AG04449 (cell line): ENCODE results near the gene CAMTA1.
A peak's percentile ranks its signal among the peaks of the same experiment; 100 is the strongest.

ENCODE experiments used
- CTCF ChIA-PET: fragments of 350-600 bp; formaldehyde crosslinking; extraction: SDS; loops from one replicate; lab custom pipeline; 2021; ENCODE audit warnings: antibody characterized with exemption; lab: Yijun Ruan, JAX
- POLR2A ChIA-PET: fragments of 400-600, 350-600 bp; formaldehyde crosslinking; extraction: SDS; loops from one replicate; lab custom pipeline; 2020; ENCODE audit warnings: antibody characterized with exemption, inconsistent platforms; lab: Yijun Ruan, JAX
- DNase-seq: peaks from one replicate; pipeline ENCODE4 v3.0.0-alpha.2; 2010; ENCODE audit warnings: low read depth, low spot score
- H3K4me3 ChIP-seq: 2 replicates; pipeline ENCODE4 v1.5.1; 2011; ENCODE audit warnings: low read depth, mild to moderate bottlenecking, control low read depth, low read length
- TF ChIP-seq, protein P1 (sequence below): IDR thresholded peaks from one replicate; pipeline ENCODE4 v1.5.1; 2011; ENCODE audit warnings: mild to moderate bottlenecking, moderate library complexity, low read length, control low read depth, inconsistent platforms; ENCODE audit not compliant: insufficient read depth; ENCODE audit errors: missing control alignments

CAMTA1 gene

DNA sequence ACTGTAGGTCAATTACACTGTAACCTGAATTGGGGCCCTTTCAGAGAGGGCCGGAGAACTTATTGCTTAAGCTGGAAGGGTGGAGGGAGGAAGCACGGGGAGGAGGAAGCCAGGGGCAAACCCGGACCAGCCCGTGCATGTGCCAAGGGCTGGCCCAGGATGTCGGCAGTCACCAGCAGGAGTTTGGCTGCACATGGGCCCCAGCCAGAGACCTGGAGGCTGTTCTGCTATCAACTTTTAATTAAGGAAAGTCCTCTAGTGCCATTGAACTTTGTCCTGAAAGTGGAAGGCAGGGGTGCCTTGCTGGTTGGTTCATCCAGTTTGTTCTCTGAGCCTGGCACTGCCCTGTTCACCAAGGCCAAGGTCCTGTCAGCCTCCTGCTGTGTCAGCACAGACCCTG, 785.1 kb downstream of the CAMTA1 start:
- TF ChIP-seq, protein P1, sequence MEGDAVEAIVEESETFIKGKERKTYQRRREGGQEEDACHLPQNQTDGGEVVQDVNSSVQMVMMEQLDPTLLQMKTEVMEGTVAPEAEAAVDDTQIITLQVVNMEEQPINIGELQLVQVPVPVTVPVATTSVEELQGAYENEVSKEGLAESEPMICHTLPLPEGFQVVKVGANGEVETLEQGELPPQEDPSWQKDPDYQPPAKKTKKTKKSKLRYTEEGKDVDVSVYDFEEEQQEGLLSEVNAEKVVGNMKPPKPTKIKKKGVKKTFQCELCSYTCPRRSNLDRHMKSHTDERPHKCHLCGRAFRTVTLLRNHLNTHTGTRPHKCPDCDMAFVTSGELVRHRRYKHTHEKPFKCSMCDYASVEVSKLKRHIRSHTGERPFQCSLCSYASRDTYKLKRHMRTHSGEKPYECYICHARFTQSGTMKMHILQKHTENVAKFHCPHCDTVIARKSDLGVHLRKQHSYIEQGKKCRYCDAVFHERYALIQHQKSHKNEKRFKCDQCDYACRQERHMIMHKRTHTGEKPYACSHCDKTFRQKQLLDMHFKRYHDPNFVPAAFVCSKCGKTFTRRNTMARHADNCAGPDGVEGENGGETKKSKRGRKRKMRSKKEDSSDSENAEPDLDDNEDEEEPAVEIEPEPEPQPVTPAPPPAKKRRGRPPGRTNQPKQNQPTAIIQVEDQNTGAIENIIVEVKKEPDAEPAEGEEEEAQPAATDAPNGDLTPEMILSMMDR = no peak

DNA sequence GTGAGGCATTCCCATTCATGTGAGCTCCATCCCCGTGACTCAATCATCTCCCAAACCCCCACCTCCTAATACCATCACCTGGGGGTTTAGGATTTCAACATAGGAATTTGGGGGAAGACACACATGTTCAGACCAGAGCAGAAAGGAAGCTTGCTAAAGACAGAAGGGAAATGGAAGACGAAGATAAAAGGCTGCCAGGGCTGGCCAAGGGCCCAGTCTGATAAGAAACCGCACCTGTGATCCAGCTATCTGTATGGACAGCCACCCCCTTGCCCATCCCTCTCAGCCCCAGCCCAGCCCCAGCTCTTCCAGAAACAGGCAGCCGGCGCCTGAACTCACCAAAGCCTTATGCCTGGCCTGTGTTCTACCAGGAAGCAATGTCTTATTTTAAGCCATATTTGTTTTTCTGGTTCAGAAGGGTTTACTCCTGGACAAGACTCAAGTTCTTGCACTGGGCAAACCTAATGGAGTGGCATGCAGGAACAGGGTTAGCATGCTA, 787.4 kb downstream of the CAMTA1 start:
- POLR2A ChIA-PET = no interaction called here

More for the DNA sequence above, 785.1 kb downstream of the CAMTA1 start:
- ChIA-PET CTCF (no interaction called here), POLR2A (no interaction called here)
- no peak for DNase-seq
- H3K4me3 ChIP-seq = no peak overlapping the region

DNA sequence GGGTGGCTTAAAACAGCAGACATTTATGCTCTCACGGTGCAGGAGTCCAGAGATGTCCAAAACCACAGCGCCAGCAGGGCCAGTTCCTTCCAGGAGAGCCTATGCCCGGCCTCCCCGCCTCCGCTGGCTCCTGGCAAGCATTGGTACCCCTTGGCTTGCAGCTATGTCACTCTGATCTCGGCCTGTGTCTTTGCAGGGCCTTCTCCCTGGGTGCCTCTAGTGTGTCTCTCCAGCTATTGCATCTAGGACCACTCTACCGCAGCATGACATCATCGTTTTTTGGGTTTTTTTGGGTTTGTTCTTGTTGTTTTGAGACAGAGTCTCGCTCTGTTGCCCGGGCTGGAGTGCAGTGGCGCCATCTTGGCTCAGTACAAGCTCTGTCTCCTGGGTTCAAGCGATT, 788.2 kb downstream of the CAMTA1 start:
- H3K4me3 ChIP-seq = no peak overlapping the region
- no peak for DNase-seq
- POLR2A ChIA-PET = no interaction called here
- TF ChIP-seq, protein P1 = no peak
- CTCF ChIA-PET = interaction anchor here (1.0 kb wide), 1 partner anchor 9 kb away, joined by 4 read pairs; no protein-coding TSS in a partner anchor

More for the DNA sequence above, 787.4 kb downstream of the CAMTA1 start:
- CTCF ChIA-PET = no interaction called here
- no peak overlapping the region for H3K4me3 ChIP-seq
- DNase-seq = no peak
- TF ChIP-seq, protein P1 = no peak

DNA sequence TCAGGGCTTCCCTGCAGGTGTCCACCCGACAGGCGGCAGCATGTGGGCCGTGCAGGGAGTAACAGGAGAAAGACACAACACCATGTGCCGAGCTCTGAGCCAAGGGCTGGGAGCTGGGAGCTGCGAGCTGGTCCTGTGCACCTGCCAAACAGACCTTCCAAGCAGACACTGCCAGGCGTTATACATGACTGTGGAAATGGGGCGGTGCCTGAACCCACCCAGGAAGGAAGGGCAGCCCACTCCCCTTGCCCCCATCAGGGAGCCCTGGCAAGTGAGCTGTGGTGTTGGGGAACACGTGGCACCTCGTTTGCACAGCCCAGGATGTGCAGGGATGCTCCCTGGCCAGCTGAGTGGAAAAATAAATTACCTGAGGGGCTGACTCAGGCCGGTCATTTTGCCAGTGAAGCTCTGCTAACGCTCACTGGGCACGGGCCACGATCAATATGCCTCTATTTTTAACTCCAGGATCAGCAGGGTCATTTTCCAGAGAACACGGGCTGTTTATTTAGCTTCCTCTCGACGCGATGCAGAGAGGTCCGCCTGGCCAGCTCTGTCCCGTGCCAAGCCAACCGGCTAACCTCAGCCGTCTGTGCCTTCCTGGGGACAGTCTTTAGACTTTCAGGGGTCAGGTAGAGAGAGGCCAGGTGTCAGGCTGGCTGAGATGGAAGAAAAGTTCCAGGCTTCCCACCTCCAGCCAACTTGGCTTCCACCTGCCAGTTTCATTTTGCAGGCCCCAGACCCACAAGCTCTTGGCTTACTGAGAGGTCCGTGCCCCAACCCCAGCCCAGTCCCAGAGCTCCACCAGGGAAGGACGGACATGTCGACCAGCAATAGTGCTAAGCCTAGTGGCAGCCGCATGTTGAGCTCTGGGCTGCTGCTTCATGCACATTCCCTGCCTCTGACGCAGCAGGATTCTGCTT, 789.1 kb downstream of the CAMTA1 start:
- no peak overlapping the region for H3K4me3 ChIP-seq
- ChIA-PET CTCF (interaction anchor here (1.0 to 1.5 kb wide), 3 partner anchors 10 to 504 kb away, joined by 4 read pairs; no protein-coding TSS in a partner anchor), POLR2A (no interaction called here)
- TF ChIP-seq, protein P1 = no peak
- DNase-seq = no peak

DNA sequence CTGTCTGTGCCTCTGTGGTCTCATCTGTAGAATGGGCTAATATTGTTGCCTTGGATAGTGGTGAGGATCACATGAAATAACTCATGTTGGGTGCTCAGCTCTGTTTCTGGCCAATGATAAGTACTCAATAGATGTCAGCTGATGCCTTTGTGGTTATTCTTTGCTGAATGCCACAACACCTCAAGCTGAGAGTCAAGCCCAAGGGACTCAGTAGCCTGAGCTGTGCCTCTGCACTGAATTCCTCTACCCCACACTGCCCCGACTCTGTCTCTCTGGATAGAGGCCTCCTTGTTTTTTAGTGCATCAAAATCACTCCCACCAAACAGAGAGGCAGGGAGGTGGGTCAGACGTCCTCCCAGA, 789.8 kb downstream of the CAMTA1 start:
- H3K4me3 ChIP-seq = no peak overlapping the region
- CTCF ChIA-PET = interaction anchor here (1.1 to 1.5 kb wide), 2 partner anchors 72 to 504 kb away, joined by 4 read pairs; no protein-coding TSS in a partner anchor
- POLR2A ChIA-PET = no interaction called here
- TF ChIP-seq, protein P1 = no peak
- no peak for DNase-seq

DNA sequence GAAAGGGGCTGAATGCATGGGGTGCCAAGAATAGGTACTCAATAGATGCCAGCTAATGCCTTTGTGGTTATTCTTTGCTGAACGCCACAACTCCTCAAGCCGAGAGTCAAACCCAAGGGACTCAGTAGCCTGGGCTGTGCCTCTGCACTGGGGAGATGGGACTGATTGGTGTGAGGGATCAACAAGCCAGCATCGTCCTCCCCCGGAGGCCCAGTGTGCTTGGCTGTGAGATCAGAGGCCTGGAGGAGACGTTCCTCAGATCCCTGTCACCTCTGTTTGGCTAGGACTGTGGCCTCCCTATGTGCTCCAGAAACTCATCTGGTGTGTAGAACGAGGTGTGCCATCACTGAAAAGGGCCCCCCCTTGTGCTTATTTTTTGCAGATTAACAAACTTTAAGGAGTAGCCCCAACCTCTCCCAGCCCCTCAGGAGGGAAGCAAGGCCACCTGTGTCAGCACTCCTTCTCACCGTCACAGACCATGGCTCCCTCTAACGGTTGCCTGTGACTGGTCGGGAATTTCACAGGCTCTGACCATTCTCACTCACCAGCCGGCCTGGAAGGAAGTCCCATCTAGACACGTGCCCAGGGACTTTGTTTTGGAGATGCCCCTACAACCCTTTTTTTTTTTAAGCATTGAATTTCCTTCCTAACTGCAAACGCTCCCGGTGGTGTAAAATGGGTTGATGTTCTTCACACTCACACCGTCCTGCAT, 791.8 kb downstream of the CAMTA1 start:
- ChIA-PET POLR2A (no interaction called here), CTCF (no interaction called here)

More for the DNA sequence above, 791.8 kb downstream of the CAMTA1 start:
- TF ChIP-seq, protein P1 = peak; percentile 62
- H3K4me3 ChIP-seq = no peak overlapping the region
- no peak for DNase-seq
